HG03354 (cell line): ENCODE data around the gene CENATAC.
"Not testable (repeated sequence)": the region's sequence is repeated elsewhere in the genome, so short reads cannot be mapped to it uniquely, and the experiment has no call there.

Source experiments
- ATAC-seq: cut with Tn5 transposase; IDR thresholded peaks from one replicate; pipeline ENCODE4 v1.9.1; 2021; ENCODE audit warnings: mild to moderate bottlenecking; ENCODE audit not compliant: unreplicated experiment, poor library complexity, severe bottlenecking

CENATAC gene

DNA sequence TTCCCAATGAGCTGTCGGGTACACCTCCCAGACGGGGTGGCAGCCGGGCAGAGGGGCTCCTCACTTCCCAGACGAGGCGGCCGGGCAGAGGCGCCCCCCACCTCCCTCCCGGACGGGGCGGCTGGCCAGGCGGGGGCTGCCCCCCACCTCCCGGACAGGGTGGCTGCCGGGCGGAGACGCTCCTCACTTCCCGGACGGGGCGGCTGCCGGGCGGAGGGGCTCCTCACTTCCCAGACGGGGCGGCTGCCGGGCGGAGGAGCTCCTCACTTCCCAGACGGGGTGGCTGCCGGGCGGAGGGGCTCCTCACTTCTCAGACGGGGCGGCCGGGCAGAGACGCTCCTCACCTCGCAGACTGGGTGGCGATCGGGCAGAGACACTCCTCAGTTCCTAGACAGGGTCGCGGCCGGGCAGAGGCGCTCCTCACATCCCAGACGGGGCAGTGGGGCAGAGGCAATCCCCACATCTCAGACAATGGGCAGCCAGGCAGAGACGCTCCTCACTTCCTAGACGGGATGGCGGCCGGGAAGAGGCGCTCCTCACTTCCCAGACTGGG is 6.4 kb upstream of the CENATAC start:
- ATAC-seq = not testable (repeated sequence)

DNA sequence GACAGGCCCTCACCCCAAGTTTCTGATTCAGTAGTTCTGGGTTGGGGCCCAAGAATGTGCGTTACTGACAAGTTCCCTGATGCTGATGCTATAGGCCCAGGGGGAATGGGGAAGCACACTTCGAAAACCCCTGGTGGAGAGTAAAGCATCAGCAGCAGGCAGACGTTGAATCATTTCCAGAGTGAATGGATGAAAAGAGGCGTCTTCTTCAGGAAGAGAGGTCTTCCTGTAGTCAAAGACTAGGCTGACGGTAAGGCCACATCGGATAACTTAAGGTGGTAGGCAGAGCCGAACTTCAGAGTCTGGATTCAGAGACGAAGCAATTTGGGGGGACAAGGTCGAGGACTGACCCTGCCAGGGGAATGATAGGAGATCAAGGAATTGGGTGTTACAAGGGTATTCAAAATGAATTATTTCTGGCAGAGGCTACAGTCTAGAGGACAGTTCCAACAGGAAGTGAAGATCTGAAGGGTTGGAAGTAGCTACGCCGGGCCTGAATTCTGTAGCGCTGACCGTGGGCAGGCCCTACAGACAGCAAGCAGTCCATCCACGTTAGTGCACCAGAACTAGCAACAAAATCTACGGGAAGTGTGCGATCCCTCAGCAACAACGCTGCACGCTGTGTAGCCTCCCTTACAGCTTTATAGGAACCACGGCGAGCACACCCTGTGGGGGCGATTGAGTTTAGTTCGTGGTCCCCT is 862 bp upstream of the CENATAC start:
- ATAC-seq = peak; percentile 14

- peak; percentile 10 for ATAC-seq
Observed at GRCh38 chr11:118998388-118998717, 415 bp downstream of the CENATAC start.

GRCh38 chr11:118998822-118999221 is 884 bp downstream of the CENATAC start:
- ATAC-seq = no peak

DNA sequence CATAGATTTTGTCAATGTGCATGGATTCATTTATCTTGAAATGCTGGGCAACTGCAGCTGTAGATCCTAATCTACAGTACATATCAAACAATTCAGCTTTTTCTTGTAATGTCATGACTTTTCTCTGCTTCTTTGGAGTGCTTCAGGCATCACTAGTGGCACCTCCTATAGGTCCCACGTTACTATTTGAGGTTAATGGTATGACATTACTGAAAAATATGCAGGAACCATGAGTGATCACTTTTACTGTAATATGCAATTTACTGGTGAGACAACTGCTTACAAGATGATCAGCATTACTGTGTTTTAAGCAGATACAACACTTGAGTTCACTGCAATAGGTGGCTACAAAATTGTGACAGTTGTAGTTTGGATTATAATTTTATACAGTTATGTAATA is 3.0 kb downstream of the CENATAC start:
- no peak for ATAC-seq

DNA sequence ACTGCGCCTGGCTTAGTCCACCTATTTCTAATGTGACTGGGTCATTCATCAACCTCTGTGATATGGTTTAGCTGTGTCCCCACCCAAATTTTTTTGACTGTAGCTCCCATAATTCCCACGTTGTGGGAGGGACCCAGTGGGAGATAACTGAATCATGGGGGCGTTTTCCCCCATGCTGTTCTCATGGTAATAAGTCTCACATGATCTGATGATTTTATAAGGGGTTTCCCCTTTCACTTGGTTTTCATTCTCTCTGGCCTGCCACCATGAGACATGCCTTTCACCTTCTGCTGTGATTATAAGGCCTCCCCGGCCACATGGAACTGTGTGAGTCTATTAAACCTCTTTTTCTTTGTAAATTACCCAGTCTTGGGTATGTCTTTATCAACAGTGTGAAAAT is 8.7 kb downstream of the CENATAC start:
- ATAC-seq = no peak

- ATAC-seq = no peak
Observed at GRCh38 chr11:119011476-119012053, 13.6 kb downstream of the CENATAC start.

DNA sequence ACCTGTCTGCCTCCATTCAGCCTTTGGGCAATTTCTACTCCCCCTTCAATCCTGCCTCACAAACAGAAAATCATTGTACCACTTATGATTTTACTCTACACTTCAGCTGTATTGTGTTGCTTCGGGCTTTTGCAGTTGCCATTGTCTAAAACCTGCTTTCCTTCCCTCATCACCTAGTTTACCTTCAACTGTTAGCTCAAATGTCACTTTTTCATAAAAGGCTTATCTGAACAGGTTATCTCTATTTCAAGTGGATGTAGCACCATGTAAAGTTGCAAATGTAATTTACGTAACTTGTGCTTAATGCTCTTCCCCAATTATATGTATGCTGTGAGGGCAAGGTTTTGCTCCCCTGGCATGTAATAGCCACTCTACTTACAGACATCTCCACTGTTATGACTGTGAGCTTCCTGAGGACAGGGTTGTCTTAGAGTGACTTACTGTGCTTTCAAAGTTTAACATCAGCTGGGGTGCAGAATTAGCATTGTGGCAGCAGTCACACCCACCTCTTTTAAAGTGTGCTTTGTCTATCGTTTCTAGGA is 14.8 kb downstream of the CENATAC start:
- no peak for ATAC-seq

GRCh38 chr11:119014209-119014924 is 16.4 kb downstream of the CENATAC start:
- no peak for ATAC-seq

GRCh38 chr11:119015054-119015611 is 17.2 kb downstream of the CENATAC start:
- ATAC-seq = no peak

GRCh38 chr11:119016216-119017009 is 18.5 kb downstream of the CENATAC start:
- no peak for ATAC-seq

DNA sequence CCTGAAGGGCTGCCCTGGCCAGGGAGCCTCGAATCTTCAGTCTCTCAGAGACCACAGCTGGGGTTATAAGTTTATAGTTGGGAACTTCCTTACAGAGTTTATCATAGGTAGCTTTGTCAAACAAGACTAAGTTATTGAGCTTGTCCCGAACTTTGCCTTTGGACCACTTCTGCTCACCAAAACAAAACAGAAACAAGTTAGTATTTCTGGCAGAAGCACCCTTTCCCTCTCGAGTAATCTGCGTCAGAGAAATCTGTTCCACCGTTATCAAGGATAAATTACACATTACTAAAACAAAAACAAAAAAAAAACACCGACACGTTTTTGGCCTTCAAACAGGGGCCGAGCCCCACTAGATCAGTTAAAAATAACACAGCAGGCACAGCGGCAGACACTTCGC is 19.4 kb downstream of the CENATAC start:
- ATAC-seq = not testable (repeated sequence)

DNA sequence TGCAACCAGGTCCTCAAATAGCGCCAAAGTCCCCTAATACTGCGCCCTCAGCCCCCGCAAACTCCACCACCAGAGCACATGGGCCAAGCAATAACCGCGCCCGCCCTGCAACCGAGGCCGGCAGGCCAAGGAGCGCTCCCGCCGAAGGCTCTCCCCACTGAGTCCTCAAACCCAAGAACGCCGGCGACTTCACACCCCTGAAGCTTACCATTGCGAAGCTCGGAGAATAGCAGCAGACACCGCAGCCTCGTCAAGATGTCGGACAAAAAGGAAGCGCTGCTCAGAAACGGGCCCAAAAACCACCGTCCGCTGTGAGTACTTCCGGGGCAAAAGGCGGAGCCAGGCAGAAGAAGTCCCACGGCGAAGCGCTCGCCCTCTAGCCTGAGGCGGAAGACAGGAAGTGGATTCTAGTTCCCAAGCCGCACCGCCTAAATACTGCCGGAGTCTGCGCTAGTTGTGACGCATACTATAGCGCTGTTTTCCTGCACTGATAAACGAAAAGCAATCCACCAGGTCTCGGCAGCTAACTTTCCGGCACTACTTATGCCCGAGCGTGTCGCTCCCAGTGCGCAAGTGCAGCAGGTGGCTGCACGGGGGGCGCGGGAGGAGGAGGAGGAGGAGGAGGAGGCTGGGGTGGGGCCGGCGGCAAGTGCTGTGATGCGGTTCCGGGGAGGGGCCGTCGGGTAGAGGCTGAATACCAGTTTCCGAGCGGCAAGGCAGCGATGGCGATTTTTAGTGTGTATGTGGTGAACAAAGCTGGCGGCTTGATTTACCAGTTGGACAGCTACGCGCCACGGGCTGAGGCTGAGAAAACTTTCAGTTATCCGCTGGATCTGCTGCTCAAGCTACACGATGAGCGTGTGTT is 20.4 kb downstream of the CENATAC start, which contains the start of the genes RPS25 and TRAPPC4:
TSS of gene RPS25 (minus strand) at position 270 of the 865 bp plus-strand sequence. CDS start at position 211, 59 bp downstream.
TSS of gene TRAPPC4 (plus strand) at position 693 of the 865 bp plus-strand sequence. CDS start at position 723, 30 bp downstream.
- ATAC-seq = peak; percentile 87

DNA sequence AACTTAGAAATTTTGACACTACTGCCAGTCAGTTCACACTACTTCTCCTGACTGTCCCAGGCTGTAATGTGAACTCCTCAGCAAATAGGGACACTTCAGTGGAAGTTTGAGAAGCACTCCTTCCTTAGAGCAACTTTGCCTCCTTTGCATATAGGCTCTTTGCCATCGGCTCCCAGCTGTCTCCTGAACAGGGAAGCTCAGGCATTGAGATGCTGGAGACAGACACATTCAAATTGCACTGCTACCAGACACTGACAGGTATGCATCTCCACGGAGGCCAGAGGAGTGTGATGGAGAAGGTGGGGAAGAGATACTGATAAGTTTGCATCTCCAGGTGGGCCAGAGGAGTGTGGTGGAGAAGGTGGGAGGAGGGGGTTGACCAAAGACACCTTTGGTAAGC is 22.1 kb downstream of the CENATAC start:
- ATAC-seq = no peak

DNA sequence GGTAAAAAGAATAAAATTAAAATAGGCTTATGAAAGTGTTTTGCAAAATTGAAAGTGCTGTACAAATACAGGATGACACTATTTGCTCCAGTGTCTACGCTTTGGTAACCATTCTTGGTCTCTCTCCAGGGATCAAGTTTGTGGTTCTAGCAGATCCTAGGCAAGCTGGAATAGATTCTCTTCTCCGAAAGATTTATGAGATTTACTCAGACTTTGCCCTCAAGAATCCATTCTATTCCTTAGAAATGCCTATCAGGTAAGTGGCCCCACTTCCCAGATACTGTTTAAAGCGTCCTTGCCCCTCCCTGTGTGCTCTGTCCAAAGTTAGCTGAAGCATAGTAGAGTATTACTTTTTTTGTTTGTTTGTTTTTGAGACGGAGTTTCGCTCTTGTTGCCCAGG is 23.7 kb downstream of the CENATAC start:
- ATAC-seq = no peak

GRCh38 chr11:119023741-119024140 is 25.8 kb downstream of the CENATAC start:
- ATAC-seq = no peak

- no peak for ATAC-seq
Observed at GRCh38 chr11:119024430-119025098, 26.6 kb downstream of the CENATAC start.

DNA sequence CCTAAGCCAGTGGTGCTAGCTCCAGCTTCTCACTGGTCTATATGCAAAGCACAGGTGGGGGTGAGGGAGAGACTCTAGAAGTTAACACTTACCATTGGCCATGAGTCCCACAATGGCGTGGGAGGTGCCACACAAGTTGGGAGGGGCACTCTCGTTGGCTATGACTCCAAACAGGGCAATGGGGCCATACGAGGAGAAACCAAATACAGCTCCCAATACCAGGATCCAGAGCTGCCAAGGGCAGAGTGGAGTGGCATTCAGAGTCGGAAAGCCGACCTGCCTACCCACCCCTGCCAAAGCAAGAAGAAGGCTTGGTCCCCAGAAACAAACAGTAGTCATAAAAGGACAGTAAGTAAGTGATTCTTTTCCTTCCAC is 27.1 kb downstream of the CENATAC start:
- ATAC-seq = no peak
